ENCODE measurements around the gene TNFAIP1. TPM values are rescaled to one million over a fixed set of nuclear protein-coding genes. Genes with fewer than 3 reads are reported as not detected.

The TNFAIP1 gene
- total RNA-seq, 4 donors from 2014 or later, result 19.1 to 53.2 (median 30.4) TPM

DNA sequence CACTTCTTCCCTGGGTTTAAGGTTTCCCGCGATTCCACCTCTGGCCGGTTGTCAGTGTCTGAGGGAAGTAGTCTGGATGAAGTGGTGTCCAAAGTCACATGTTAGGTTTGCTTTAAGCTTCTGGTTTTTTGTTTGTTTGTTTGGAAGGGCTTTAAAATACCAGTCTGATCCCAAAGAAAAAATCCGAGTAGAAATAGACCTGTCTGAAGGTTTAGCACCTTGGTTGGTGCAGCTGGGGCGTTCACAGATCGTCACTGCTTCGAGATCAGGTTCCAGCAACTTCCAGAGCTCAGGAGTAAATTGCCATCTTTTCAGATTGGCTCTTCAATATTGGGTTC is 16.0 kb upstream of the TNFAIP1 start:
- Histone ChIP-seq H3K9me3 (no peaks in the 10 kb centered on the region), H3K4me3 (peak overlapping the region; percentile 36 to 64), H3K4me1 (peaks cover 0 to 24% (median 8%) of the 10 kb centered on the region in 3 donors), H3K36me3 (no peaks in the 10 kb centered on the region), H3K27ac (peak overlapping the region; percentile 11 to 83 (median 74)), H3K27me3 (no peaks in the 10 kb centered on the region)
- TF ChIP-seq POLR2A (IDR thresholded peaks at IDR 0.05) (no peak), POLR2AphosphoS5 (IDR thresholded peaks at IDR 0.05) (no peak), EP300 (IDR thresholded peaks at IDR 0.05) (no peak)
- TF ChIP-seq, protein P1, sequence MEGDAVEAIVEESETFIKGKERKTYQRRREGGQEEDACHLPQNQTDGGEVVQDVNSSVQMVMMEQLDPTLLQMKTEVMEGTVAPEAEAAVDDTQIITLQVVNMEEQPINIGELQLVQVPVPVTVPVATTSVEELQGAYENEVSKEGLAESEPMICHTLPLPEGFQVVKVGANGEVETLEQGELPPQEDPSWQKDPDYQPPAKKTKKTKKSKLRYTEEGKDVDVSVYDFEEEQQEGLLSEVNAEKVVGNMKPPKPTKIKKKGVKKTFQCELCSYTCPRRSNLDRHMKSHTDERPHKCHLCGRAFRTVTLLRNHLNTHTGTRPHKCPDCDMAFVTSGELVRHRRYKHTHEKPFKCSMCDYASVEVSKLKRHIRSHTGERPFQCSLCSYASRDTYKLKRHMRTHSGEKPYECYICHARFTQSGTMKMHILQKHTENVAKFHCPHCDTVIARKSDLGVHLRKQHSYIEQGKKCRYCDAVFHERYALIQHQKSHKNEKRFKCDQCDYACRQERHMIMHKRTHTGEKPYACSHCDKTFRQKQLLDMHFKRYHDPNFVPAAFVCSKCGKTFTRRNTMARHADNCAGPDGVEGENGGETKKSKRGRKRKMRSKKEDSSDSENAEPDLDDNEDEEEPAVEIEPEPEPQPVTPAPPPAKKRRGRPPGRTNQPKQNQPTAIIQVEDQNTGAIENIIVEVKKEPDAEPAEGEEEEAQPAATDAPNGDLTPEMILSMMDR (IDR thresholded peaks at IDR 0.05), result no peak
- ATAC-seq, result no peak
- WGBS, 2 donors (ENCODE audit: low coverage in 1 of 2), result 4 to 6% methylated on average over 6 to 7 of the region's 7 CpGs

DNA sequence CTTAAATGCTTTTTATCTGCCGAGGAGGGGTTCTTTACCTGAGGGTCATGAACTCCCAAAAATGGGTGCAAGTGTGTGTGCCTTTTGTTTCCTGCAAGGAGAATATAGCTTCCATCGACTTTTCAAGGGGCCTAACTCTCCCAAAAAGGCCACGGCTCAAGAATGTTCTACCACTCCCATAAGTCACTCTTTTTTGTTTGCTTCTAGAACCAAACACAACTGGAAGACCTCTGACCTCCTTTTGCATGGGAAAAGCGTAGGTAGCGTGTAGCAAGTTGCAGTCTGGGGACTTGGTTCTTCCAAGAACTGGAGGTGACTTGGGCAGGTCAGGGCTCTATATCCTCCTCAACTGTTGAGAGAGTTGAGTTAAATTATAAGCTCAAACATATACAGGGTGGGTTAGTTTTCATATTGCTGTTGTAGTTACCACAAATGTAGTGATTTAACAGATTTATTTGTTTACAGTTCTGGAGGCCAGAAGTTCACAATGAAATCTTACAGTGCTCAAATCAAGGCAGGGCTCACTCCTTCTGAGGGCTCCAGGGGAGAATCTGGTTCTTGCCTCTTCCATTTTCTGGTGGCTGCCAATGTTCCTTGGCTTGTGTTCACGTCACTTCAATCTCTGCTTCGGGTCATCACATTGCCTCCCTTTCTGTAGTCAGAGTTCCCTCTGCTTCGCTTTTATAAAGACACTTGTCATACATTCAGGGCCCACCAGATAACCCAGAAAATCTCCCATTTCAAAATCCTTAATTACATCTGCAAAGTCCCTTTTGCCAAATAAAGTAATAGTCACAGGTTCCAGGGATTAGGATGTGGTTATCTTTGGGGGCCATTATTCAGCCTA is 15.1 kb upstream of the TNFAIP1 start:
- H3K4me3 ChIP-seq, result no peak overlapping the region
- no peak for TF ChIP-seq POLR2A (IDR thresholded peaks at IDR 0.05)
- no peak for TF ChIP-seq EP300 (IDR thresholded peaks at IDR 0.05)
- TF ChIP-seq POLR2AphosphoS5 (IDR thresholded peaks at IDR 0.05), result no peak
- TF ChIP-seq, protein P1 (IDR thresholded peaks at IDR 0.05), result no peak
- H3K9me3 ChIP-seq, result no peaks in the 10 kb centered on the region
- no peak for ATAC-seq
- H3K27me3 ChIP-seq, result no peaks in the 10 kb centered on the region
- WGBS, 2 donors (ENCODE audit: low coverage in 1 of 2), result 50 to 60% methylated on average over 6 of the region's 8 CpGs
- no peak overlapping the region for H3K27ac ChIP-seq
- H3K36me3 ChIP-seq, result no peaks in the 10 kb centered on the region
- peaks cover 0 to 24% (median 8%) of the 10 kb centered on the region in 3 donors for H3K4me1 ChIP-seq

DNA sequence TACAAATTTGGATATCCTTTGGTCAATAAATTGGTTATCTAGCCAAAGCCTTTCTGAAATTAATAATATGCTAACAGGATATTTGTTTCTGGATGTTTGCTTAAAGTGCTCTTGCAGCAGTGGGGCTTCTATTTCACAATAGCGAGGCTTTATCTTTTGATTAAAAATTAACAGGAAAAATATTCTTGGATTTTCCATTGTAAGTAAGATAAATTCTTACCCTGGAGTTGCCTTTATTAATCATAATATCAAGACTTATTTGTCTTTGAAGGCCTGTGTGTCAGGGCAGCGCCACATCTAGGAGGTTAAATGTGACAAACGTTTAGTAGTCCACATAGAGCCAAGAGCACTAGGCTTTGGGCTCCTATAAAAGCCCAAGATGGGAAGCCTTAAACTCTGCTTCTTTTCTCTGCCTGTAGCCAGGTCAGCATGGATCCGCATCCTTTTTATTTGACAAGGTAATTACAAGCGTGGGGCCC is 11.3 kb upstream of the TNFAIP1 start:
- ATAC-seq, result no peak

GRCh38 chr17:28324781-28325180 is 10.8 kb upstream of the TNFAIP1 start:
- peaks cover 0 to 6% (median under 1%) of the 10 kb centered on the region in 3 donors for H3K4me1 ChIP-seq
- ATAC-seq, result no peak
- H3K36me3 ChIP-seq, result peaks cover 0 to 37% of the 10 kb centered on the region in 2 donors
- no peak overlapping the region for H3K27ac ChIP-seq
- no peaks in the 10 kb centered on the region for H3K27me3 ChIP-seq
- 81 to 85% methylated on average over 3 of the region's 3 CpGs for WGBS, 2 donors (ENCODE audit: low coverage in 1 of 2)
- TF ChIP-seq, protein P1 (IDR thresholded peaks at IDR 0.05), result no peak
- TF ChIP-seq POLR2A (IDR thresholded peaks at IDR 0.05) (no peak), POLR2AphosphoS5 (IDR thresholded peaks at IDR 0.05) (no peak), EP300 (IDR thresholded peaks at IDR 0.05) (no peak)
- no peak overlapping the region for H3K4me3 ChIP-seq
- H3K9me3 ChIP-seq, result no peaks in the 10 kb centered on the region

More for the DNA sequence above, 11.3 kb upstream of the TNFAIP1 start:
- no peaks in the 10 kb centered on the region for H3K27me3 ChIP-seq
- H3K9me3 ChIP-seq, result no peaks in the 10 kb centered on the region
- TF ChIP-seq POLR2A (IDR thresholded peaks at IDR 0.05), result no peak
- no peak for TF ChIP-seq EP300 (IDR thresholded peaks at IDR 0.05)
- TF ChIP-seq POLR2AphosphoS5 (IDR thresholded peaks at IDR 0.05), result no peak
- TF ChIP-seq, protein P1 (IDR thresholded peaks at IDR 0.05), result no peak
- H3K4me1 ChIP-seq, result peaks cover 0 to 11% (median 3%) of the 10 kb centered on the region in 3 donors
- WGBS, 2 donors (ENCODE audit: low coverage in 1 of 2), result 87% methylated on average over 3 to 5 of the region's 5 CpGs
- H3K27ac ChIP-seq, result no peak overlapping the region
- H3K4me3 ChIP-seq, result no peak overlapping the region
- peaks cover 0 to 32% of the 10 kb centered on the region in 2 donors for H3K36me3 ChIP-seq

- Histone ChIP-seq H3K4me3 (no peak overlapping the region), H3K9me3 (no peaks in the 10 kb centered on the region), H3K36me3 (peaks cover 0 to 42% of the 10 kb centered on the region in 2 donors), H3K27ac (no peak overlapping the region), H3K4me1 (peaks cover 0 to 2% (median 0%) of the 10 kb centered on the region in 3 donors), H3K27me3 (no peaks in the 10 kb centered on the region)
- TF ChIP-seq, protein P1 (IDR thresholded peaks at IDR 0.05), result no peak
- 38 to 44% methylated on average over 5 of the region's 5 CpGs for WGBS, 2 donors (ENCODE audit: low coverage in 1 of 2)
- no peak for ATAC-seq
Measured at GRCh38 chr17:28325211-28325610, 10.3 kb upstream of the TNFAIP1 start.

All from gastroesophageal sphincter (tissue), 4 donors.